ENCODE measurements around the gene SLC39A11. TPM values are rescaled to one million over a fixed set of nuclear protein-coding genes. Genes with fewer than 3 reads are reported as not detected.

SLC39A11 gene
- total RNA-seq, 1 experiment from 2014 or later, result 15.2 TPM

DNA sequence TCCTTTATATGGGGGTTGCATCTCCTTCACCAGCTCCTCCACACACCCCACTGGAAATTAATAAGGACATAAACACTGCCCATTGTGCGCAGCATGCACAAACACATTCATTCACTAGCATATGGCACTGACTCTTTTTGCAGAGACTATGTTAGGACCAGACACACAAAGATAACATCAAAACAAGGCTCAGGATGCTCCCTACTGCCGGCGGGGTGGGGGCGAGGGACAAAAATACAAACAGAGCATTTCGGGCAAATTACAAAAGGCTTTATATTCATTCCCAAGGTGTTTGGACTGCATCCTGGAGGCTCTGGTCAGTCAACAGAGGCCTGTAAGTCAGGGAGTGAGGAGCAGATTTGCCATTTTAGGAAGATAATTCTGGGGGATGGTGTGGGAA lies 299.7 kb downstream of the SLC39A11 start:
- H4K8ac ChIP-seq (replicated peaks; ENCODE audit: insufficient read length, low read depth, low read length), result no peak overlapping the region
- no peak overlapping the region for H3K14ac ChIP-seq (ENCODE audit: insufficient read depth, low read length)
- H3K4ac ChIP-seq (ENCODE audit: low read depth, low read length), result no peak overlapping the region
- no peaks in the 10 kb centered on the region for H3K4me1 ChIP-seq (ENCODE audit: insufficient read depth, low read length)
- H3K79me1 ChIP-seq (ENCODE audit: insufficient read depth, low read depth, low read length, poor library complexity, severe bottlenecking), result no peaks in the 10 kb centered on the region
- H3K4me2 ChIP-seq (ENCODE audit: insufficient read depth, insufficient read length, low read length), result no peak overlapping the region
- TF ChIP-seq, protein P1, sequence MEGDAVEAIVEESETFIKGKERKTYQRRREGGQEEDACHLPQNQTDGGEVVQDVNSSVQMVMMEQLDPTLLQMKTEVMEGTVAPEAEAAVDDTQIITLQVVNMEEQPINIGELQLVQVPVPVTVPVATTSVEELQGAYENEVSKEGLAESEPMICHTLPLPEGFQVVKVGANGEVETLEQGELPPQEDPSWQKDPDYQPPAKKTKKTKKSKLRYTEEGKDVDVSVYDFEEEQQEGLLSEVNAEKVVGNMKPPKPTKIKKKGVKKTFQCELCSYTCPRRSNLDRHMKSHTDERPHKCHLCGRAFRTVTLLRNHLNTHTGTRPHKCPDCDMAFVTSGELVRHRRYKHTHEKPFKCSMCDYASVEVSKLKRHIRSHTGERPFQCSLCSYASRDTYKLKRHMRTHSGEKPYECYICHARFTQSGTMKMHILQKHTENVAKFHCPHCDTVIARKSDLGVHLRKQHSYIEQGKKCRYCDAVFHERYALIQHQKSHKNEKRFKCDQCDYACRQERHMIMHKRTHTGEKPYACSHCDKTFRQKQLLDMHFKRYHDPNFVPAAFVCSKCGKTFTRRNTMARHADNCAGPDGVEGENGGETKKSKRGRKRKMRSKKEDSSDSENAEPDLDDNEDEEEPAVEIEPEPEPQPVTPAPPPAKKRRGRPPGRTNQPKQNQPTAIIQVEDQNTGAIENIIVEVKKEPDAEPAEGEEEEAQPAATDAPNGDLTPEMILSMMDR (conservative IDR thresholded peaks at IDR 0.05), result no peak
- H3K18ac ChIP-seq (ENCODE audit: insufficient read length, low read depth, low read length), result no peak overlapping the region
- H3K56ac ChIP-seq (ENCODE audit: insufficient read length, low read depth, low read length), result no peak overlapping the region
- no peak overlapping the region for H3T11ph ChIP-seq (ENCODE audit: low read length)
- H4K91ac ChIP-seq (ENCODE audit: insufficient read length, low read depth, low read length), result no peak overlapping the region
- no peak overlapping the region for H3K23ac ChIP-seq (ENCODE audit: insufficient read length, low read depth, low read length)
- no peak overlapping the region for H3K4me3 Mint-ChIP-seq
- H4K20me1 ChIP-seq (ENCODE audit: control insufficient read depth, insufficient read depth, insufficient read length), result no peaks in the 10 kb centered on the region
- peaks cover 8 to 16% of the 10 kb centered on the region in 2 experiments for H3K9me3 Mint-ChIP-seq
- DNase-seq, result no peak
- peaks cover 0 to 7% (median 6%) of the 10 kb centered on the region in 3 experiments; a peak in 6 of 7 replicates for H3K36me3 Mint-ChIP-seq (ENCODE audit: insufficient read depth in 1 of 3, low read depth in 3 of 3)
- no peak overlapping the region for H2BK120ac ChIP-seq (ENCODE audit: low read depth, low read length, poor library complexity, severe bottlenecking)
- H3K23me2 ChIP-seq (ENCODE audit: insufficient read length, low read depth, low read length, poor library complexity, severe bottlenecking), result no peaks in the 10 kb centered on the region
- H2BK20ac ChIP-seq (ENCODE audit: low read depth, low read length, poor library complexity, severe bottlenecking), result no peak overlapping the region
- no peak overlapping the region for H4K5ac ChIP-seq (ENCODE audit: insufficient read length, low read depth, low read length)
- no peak overlapping the region for H2BK15ac ChIP-seq (ENCODE audit: low read depth, low read length)
- no peaks in the 10 kb centered on the region; the same call in 1 of the 2 replicates for H3K79me2 ChIP-seq (ENCODE audit: insufficient read depth, low read length)
- no peak overlapping the region for H3K9ac ChIP-seq (ENCODE audit: extremely low read depth, insufficient read length, low read length)
- H3K4me1 Mint-ChIP-seq, result peaks cover 0 to 4% of the 10 kb centered on the region in 2 experiments; a peak in 1 of 4 replicates
- no peaks in the 10 kb centered on the region for H3K9me3 ChIP-seq (ENCODE audit: control insufficient read depth, low read depth, low read length)
- no peak overlapping the region for H2AK5ac ChIP-seq (ENCODE audit: insufficient read length, low read length)
- no peaks in the 10 kb centered on the region; the same call in 1 of the 2 replicates for H3K27me3 Mint-ChIP-seq (ENCODE audit: low read depth)
- WGBS (ENCODE audit: extremely low coverage, insufficient read length, low lambda C conversion rate), result no CpG with 5 or more reads among the region's 5 CpGs
- H3K27ac Mint-ChIP-seq, result no peak overlapping the region
- H3K27me3 ChIP-seq (ENCODE audit: insufficient read depth, low read length), result no peaks in the 10 kb centered on the region
- H2AFZ ChIP-seq (ENCODE audit: low read length), result no peak overlapping the region
- H2BK12ac ChIP-seq (ENCODE audit: insufficient read length, low read depth, low read length), result no peak overlapping the region
- H2BK5ac ChIP-seq (ENCODE audit: insufficient read length, low read length), result no peak overlapping the region
- H3K27ac ChIP-seq (ENCODE audit: insufficient read length, low read depth, low read length), result no peak overlapping the region
